Heart left ventricle (tissue), 16 donors: Measurements from ENCODE around the gene TAMALIN. TPM values are rescaled to one million over a fixed set of nuclear protein-coding genes. Genes with fewer than 3 reads are reported as not detected.
A peak's percentile ranks its signal among the peaks of the same experiment; 100 is the strongest.

Experiments used
- ATAC-seq, 4 donors: fragments of 200-7000 bp; cut with Tn5 transposase; one replicate each; pipeline ENCODE4 v1.9.1; 2020 to 2022; ENCODE audit warnings: moderate library complexity in 4 of 4, mild to moderate bottlenecking in 3 of 4, moderate number of reproducible peaks in 1 of 4
- DNase-seq, 5 donors: peaks; one replicate each; pipeline ENCODE4 v3.0.0-alpha.2; 2020
- H3K27ac ChIP-seq, 12 donors: fragments of 200-600 bp; sonication (generic) in 4 of 12; one replicate each; pipeline versions ENCODE4 v1.5.0 to v1.8.0; 2016 to 2022; ENCODE audit warnings: mild to moderate bottlenecking in 2 of 12
- H3K27me3 ChIP-seq, 9 donors: fragments of 200-600 bp; sonication (generic) in 2 of 9; one replicate each; pipeline versions ENCODE4 v1.5.1 to v1.8.0; 2016 to 2022; ENCODE audit warnings: mild to moderate bottlenecking in 3 of 9
- H3K36me3 ChIP-seq, 9 donors: fragments of 200-600 bp; sonication (generic) in 2 of 9; one replicate each; pipeline versions ENCODE4 v1.5.0 to v1.8.0; 2018 to 2022; ENCODE audit warnings: mild to moderate bottlenecking in 2 of 9
- H3K4me1 ChIP-seq, 12 donors: fragments of 200-600 bp; sonication (generic) in 4 of 12; one replicate each; pipeline versions ENCODE4 v1.5.0 to v1.8.0; 2016 to 2022; ENCODE audit warnings: mild to moderate bottlenecking in 3 of 12
- H3K4me3 ChIP-seq, 12 donors: fragments of 200-600 bp; sonication (generic) in 4 of 12; one replicate each; pipeline versions ENCODE4 v1.5.0 to v1.8.0; 2017 to 2022; ENCODE audit warnings: mild to moderate bottlenecking in 9 of 12, moderate library complexity in 4 of 12
- H3K9me3 ChIP-seq, 12 donors: fragments of 200-600 bp; sonication (generic) in 4 of 12; one replicate each; pipeline versions ENCODE4 v1.5.0 to v1.8.0; 2016 to 2022; ENCODE audit warnings: mild to moderate bottlenecking in 1 of 12
- POLR2A ChIP-seq, 2 donors: fragments of 450-650 bp; IDR thresholded peaks; one replicate each; pipeline ENCODE4 v1.6.1; 2017; ENCODE audit warnings: antibody characterized with exemption in 2 of 2, mild to moderate bottlenecking in 2 of 2, moderate library complexity in 2 of 2
- WGBS, 4 donors: extraction: QIAGEN DNeasy Blood & Tissue Kit in 2 of 4; methylation state at CpG; one replicate each; pipeline versions ENCODE4 v1.1.5 to v1.1.7; 2013 to 2018; 5-methylcytosine and 5-hydroxymethylcytosine counted together
- intact Hi-C, 10 donors: fragments of 100-400 bp; cut with DNase I; formaldehyde crosslinking; loops; one replicate each; pipeline versions ENCODE4 v1.11.1 to v1.14.2; 2022
- polyA plus RNA-seq, 2 donors: library from polyadenylated mRNA; stranded (reverse); fragments of 200-250 nt; gene quantifications; one replicate each; pipeline ENCODE4 v1.2.3, GENCODE V29; 2013
- total RNA-seq, 9 donors: library from RNA; depleted of rRNA in 2 of 9; stranded (reverse); fragments of >200 nt in 2 of 9; fragmentation: NEBNext Ultra II Directional in 3 of 9; extraction: Animal tissue kit (Norgen Biotek cat#: 25700) in 3 of 9; gene quantifications; one replicate each; pipeline versions ENCODE4 v1.1.0 to v1.2.4, GENCODE V29; 2016 to 2023
- TF ChIP-seq, protein P1 (sequence below), 12 donors: fragments of 200-600 bp; sonication (generic) in 4 of 12; IDR thresholded peaks; one replicate each; pipeline versions ENCODE4 v1.5.0 to v1.8.0; 2018 to 2022; ENCODE audit warnings: antibody characterized with exemption in 12 of 12, mild to moderate bottlenecking in 5 of 12
- donor health status: ischemic (EF 13 %, LVEDD 7.1; RV severe dilation, severe dysfunction).
- donor health status: healthy with polysubstance abuse.
- donor health status: DM: no; HTN: yes; CAD: no.
- donor health status: DM: no; HTN: no; CAD: no.
- donor health status: ischemic (EF 25% LVEDD 6.9; RV normal size, moderate dysfunction).
- donor health status: ischemic (EF 25% LVEDD 5.7; RV mildly dilated, moderate dysfunction).
- donor health status: healthy.
- donor health status: DM: yes; HTN: yes; CAD: no.
- donor health status: ischemic (EF 35%, LVEDD 5.7; RV mildly dilated, moderate dysfunction).
- donor health status: nonischemic (EF 11% LVEDD 7.7; RV severe dilation, severe dysfunction).
- donor health status: DM: yes; HTN: yes; CAD: no.
- donor health status: PGD.
- donor health status: ischemic (EF 29% LVEDD 5.4; RV normal size, mild dysfunction).
- donor health status: nonischemic (EF 23%, LVEDD 6.1; RV moderate dilation, normal function).

Gene TAMALIN
- total and polyA plus RNA-seq, 11 donors = 12.9 to 38.0 (median 17.8) TPM

DNA sequence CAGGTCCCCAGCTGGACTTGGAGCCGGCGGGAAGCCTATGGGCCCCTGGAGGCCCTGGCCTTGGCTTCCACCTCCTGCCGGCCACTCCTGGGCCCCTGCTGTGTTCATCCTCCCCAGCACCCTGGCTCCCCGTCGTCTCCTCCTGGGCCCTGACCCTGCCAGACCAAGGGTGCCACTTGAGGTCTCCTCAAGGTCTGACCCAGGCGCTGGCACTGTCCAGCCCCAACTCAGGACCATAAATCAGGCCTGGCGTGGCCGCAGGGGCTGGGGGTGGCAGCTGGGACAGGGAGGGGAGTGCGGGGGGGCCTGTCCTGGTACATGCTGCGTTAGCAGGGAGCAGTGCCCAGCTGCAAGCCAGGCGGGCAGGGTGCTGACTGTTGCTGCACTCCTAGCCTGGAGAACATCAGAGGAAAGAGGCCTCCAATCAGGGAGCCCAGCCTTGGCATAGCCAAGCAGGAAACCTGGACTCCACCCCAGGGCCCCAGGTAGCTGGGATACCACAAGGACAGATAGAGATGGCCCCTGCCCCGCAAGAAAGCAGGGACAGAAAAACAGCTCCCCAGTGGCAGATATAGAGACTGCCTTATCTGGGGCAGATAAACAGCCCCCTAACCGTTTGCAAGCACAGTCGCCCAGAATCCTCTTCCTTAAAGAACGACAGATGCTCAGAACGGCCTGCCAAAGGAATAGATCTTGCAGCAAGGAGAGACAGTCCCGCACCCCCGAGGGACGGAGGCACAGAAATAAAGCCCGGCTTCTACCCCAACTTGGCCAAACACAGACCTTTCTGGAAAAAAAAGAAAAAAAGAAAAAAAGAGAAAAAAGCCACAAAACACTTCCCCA lies 56.6 kb downstream of the TAMALIN start:
- Histone ChIP-seq H3K27me3 (no peaks in the 10 kb centered on the region), H3K4me3 (no peak overlapping the region), H3K9me3 (no peaks in the 10 kb centered on the region), H3K27ac (peak overlapping the region; percentile 18 to 88 (median 72)), H3K36me3 (peaks cover 0 to 19% (median 14%) of the 10 kb centered on the region in 9 donors), H3K4me1 (peaks cover 0 to 30% (median 18%) of the 10 kb centered on the region in 12 donors)
- peak in 3 of 4 donors; percentile 3 to 19 (median 14) for ATAC-seq
- DNase-seq = peak in 4 of 5 donors; percentile 60 to 80 (median 70)
- intact Hi-C loops = no loop called here
- TF ChIP-seq, protein P1, sequence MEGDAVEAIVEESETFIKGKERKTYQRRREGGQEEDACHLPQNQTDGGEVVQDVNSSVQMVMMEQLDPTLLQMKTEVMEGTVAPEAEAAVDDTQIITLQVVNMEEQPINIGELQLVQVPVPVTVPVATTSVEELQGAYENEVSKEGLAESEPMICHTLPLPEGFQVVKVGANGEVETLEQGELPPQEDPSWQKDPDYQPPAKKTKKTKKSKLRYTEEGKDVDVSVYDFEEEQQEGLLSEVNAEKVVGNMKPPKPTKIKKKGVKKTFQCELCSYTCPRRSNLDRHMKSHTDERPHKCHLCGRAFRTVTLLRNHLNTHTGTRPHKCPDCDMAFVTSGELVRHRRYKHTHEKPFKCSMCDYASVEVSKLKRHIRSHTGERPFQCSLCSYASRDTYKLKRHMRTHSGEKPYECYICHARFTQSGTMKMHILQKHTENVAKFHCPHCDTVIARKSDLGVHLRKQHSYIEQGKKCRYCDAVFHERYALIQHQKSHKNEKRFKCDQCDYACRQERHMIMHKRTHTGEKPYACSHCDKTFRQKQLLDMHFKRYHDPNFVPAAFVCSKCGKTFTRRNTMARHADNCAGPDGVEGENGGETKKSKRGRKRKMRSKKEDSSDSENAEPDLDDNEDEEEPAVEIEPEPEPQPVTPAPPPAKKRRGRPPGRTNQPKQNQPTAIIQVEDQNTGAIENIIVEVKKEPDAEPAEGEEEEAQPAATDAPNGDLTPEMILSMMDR (IDR thresholded peaks at IDR 0.05) = no peak
- TF ChIP-seq POLR2A (IDR thresholded peaks at IDR 0.05) = no peak
- 60 to 72% (median 69%) methylated on average over 19 to 20 of the region's 20 CpGs for WGBS, 4 donors

GRCh38 chr12:52063981-52064649 lies 57.4 kb downstream of the TAMALIN start:
- intact Hi-C loops = no loop called here
- H3K36me3 ChIP-seq = peaks cover 0 to 11% (median 6%) of the 10 kb centered on the region in 9 donors
- WGBS, 4 donors = 48 to 67% (median 66%) methylated on average over 10 to 12 of the region's 12 CpGs
- H3K27me3 ChIP-seq = no peaks in the 10 kb centered on the region
- no peak overlapping the region for H3K4me3 ChIP-seq
- DNase-seq = peak; percentile 78 to 89 (median 85)
- TF ChIP-seq, protein P1 (IDR thresholded peaks at IDR 0.05) = no peak
- TF ChIP-seq POLR2A (IDR thresholded peaks at IDR 0.05) = no peak
- H3K9me3 ChIP-seq = no peaks in the 10 kb centered on the region
- ATAC-seq = peak; percentile 11 to 53 (median 48)
- peak overlapping the region in 11 of 12 donors; percentile 18 to 88 (median 73) for H3K27ac ChIP-seq
- peaks cover 0 to 31% (median 20%) of the 10 kb centered on the region in 12 donors for H3K4me1 ChIP-seq

Other genes with a start within 250 kb of the TAMALIN start
- gene FIGNL2, start 158.2 kb upstream of the TAMALIN start, total RNA-seq = under 1 TPM; 0.13 to 0.93 (median 0.35) TPM
- under 1 TPM; 0.17 to 0.23 TPM for gene FIGNL2, start 158.2 kb upstream of the TAMALIN start, polyA plus RNA-seq
- gene ANKRD33, start 118.8 kb upstream of the TAMALIN start, total RNA-seq = not detected
- not detected for gene ANKRD33, start 118.8 kb upstream of the TAMALIN start, polyA plus RNA-seq
- gene ACVRL1, start 99.4 kb upstream of the TAMALIN start, total RNA-seq = 100 to 1,000 TPM in 1 of 9 donors, 10 to 100 TPM in 8; 23.5 to 116 (median 33.4) TPM
- 10 to 100 TPM; 20.5 to 35.1 TPM for gene ACVRL1, start 99.4 kb upstream of the TAMALIN start, polyA plus RNA-seq
- 10 to 100 TPM in 7 of 9 donors, 1 to 10 TPM in 2; 7.4 to 19.8 (median 11.6) TPM for gene ACVR1B, start 55.2 kb upstream of the TAMALIN start, total RNA-seq
- 10 to 100 TPM in 1 of 2 donors, 1 to 10 TPM in 1; 7.7 to 13.3 TPM for gene ACVR1B, start 55.2 kb upstream of the TAMALIN start, polyA plus RNA-seq
- gene NR4A1, start 44.5 kb downstream of the TAMALIN start, total RNA-seq = 100 to 1,000 TPM in 2 of 9 donors, 10 to 100 TPM in 7; 22.0 to 140 (median 42.0) TPM
- 10 to 100 TPM; 59.5 to 66.3 TPM for gene NR4A1, start 44.5 kb downstream of the TAMALIN start, polyA plus RNA-seq
- 10 to 100 TPM; 18.9 to 46.7 (median 24.1) TPM for gene ATG101, start 63.0 kb downstream of the TAMALIN start, total RNA-seq
- gene ATG101, start 63.0 kb downstream of the TAMALIN start, polyA plus RNA-seq = 100 to 1,000 TPM in 1 of 2 donors, 10 to 100 TPM in 1; 22.1 to 108 TPM
- gene SMIM41, start 72.8 kb downstream of the TAMALIN start, total RNA-seq = under 1 TPM in 3 of 9 donors, not detected in 6; 0.29 to 0.52 (median 0.32) TPM
- gene SMIM41, start 72.8 kb downstream of the TAMALIN start, polyA plus RNA-seq = under 1 TPM; 0.08 to 0.65 TPM
- gene KRT80, start 185.1 kb downstream of the TAMALIN start, total RNA-seq = 1 to 10 TPM in 2 of 9 donors, under 1 TPM in 5, not detected in 2; 0.15 to 1.2 (median 0.24) TPM
- under 1 TPM; 0.08 to 0.72 TPM for gene KRT80, start 185.1 kb downstream of the TAMALIN start, polyA plus RNA-seq
- gene KRT7, start 226.3 kb downstream of the TAMALIN start, total RNA-seq = 10 to 100 TPM in 1 of 9 donors, 1 to 10 TPM in 4, under 1 TPM in 2, not detected in 2; 0.20 to 56.7 (median 3.6) TPM
- gene KRT7, start 226.3 kb downstream of the TAMALIN start, polyA plus RNA-seq = under 1 TPM in 1 of 2 donors, not detected in 1; 0.76 TPM